VCaP (cell line): ENCODE measurements around the gene ANKUB1.

Source experiments
- H3K27ac ChIP-seq: fragments of 450-650 bp; 2 replicates; pipeline ENCODE4 v1.5.1; 2017
- TF ChIP-seq, protein P1 (sequence below): fragments of 450-650 bp; conservative IDR thresholded peaks from 2 replicates; pipeline ENCODE4 v1.5.1; 2017; ENCODE audit warnings: mild to moderate bottlenecking, moderate library complexity

Gene ANKUB1

DNA sequence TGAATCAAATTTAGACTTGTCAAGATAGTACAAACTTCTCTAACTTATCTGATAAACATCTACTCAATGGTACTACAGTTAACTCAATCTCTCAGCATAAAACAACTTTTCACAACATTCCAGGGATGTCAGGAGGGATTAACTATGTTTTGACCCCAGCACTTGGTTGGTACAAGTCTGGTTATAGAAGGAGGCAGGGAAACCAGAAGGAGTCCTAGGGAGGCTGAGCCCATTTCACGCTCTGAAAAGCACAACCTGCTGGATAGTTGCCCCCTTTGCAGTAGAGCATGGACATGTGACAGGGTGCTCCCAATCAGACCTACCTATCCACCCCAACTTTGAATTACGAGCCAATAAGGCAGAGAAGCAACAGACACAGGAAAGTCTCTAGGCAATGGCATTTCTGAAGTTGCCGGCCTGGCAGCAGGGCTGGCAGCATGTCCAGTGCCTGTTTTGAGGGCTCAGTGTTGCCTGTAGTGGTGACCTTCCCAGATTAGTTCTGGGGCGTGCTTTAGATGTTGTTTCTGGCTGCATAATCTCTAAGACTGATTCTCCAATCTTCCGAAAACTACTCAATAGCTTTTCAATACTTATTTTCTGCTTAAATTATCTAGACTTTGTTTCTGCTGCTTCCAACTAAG, 8.2 kb downstream of the ANKUB1 start:
- H3K27ac ChIP-seq, result no peak overlapping the region

DNA sequence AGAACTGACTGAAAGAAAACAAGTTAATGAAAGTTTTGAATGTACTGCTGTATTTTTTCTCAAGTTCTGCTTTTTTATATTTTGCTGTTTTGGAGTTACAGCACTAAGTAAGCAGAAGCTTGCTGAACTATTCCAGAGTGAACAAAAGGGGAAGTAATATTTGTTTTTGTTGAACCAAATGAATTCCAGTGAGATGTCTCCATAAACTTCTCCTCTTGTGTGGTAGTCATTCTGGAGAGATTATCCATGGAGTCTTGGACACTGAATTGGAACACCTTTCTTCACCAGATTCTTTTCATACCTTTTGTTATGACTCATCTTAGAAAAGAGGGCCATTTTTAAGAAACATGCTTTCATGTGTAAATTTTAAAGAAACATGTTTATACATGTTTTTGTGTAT, 8.8 kb downstream of the ANKUB1 start:
- TF ChIP-seq, protein P1, sequence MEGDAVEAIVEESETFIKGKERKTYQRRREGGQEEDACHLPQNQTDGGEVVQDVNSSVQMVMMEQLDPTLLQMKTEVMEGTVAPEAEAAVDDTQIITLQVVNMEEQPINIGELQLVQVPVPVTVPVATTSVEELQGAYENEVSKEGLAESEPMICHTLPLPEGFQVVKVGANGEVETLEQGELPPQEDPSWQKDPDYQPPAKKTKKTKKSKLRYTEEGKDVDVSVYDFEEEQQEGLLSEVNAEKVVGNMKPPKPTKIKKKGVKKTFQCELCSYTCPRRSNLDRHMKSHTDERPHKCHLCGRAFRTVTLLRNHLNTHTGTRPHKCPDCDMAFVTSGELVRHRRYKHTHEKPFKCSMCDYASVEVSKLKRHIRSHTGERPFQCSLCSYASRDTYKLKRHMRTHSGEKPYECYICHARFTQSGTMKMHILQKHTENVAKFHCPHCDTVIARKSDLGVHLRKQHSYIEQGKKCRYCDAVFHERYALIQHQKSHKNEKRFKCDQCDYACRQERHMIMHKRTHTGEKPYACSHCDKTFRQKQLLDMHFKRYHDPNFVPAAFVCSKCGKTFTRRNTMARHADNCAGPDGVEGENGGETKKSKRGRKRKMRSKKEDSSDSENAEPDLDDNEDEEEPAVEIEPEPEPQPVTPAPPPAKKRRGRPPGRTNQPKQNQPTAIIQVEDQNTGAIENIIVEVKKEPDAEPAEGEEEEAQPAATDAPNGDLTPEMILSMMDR, result no peak
- H3K27ac ChIP-seq, result no peak overlapping the region

More for the DNA sequence above, 8.2 kb downstream of the ANKUB1 start:
- TF ChIP-seq, protein P1, result no peak

DNA sequence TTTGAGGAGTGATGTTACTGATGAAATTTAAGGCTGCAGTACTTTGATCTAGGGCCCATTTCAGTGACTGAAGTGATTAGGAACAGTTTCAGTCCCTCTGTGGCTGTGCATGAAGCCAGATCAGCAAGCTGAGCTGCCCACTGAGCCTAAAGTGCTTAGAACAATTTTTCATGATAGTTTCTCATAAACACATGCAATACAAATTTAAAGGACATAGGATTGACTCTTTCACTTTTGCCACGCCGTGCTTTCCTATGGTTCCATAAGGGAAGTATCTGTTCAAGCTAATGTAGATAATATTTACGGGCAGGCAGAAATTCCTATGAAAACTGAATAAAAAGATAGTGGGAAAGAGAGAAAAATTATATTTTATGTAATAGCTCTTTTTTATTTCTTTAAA, 10.6 kb downstream of the ANKUB1 start:
- no peak overlapping the region for H3K27ac ChIP-seq
- TF ChIP-seq, protein P1, result no peak

DNA sequence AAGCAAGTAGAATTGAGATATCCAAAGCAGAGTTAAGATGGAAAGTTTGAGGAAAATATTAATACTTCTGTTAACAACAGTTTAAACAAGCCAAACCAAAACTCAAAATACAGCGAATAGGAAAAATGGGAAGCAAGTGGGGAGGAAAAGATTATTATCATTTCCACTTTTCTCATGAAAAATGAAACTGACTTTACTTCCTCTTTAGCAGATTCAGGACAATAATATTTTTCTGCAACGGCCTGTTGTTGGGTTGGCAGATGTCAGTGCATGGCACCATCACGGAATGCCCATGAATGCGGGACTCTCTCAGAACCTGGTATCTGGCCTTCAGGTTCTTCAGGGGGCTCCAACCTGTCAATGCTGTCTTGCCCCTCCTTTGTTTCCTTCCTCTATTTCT, 11.1 kb downstream of the ANKUB1 start:
- H3K27ac ChIP-seq, result no peak overlapping the region
- TF ChIP-seq, protein P1, result no peak

DNA sequence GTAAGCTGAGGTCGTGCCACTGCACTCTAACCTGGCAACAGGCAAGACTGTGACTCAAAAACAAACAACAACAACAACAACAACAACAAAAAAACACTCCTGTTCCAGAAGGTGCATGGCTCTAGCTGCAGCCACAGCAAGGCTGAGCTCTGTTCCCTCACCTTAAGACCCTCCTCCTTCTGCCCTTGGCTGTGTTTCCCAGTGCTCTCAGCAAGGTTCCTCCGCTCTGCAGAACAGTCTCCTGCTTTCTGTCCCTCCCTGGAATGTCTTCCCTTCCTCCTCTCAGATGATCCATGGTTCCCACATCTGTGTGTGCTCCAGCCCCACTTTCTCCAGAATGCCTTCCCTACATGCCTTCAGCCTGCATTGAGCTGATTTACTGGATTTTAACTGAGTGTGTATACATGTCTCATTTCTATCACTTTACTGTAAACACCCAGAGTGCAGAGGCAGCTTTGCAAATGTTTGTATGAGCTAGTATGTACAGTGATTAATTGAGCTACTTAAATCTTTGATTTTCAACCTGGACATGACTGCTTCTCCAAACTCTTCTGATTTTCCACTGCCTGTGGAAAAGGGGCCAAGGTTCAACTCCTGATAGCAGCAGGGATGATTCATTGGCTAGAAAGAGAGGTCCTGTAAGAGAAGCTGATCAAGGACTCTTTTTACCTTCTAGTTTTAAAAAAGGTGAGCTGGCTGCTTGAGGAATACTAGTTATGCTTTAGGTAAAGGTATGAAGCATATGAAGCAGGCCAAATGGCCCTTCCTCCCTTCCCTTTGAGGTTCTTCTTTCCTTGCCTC, 14.7 kb downstream of the ANKUB1 start:
- TF ChIP-seq, protein P1, result no peak
- no peak overlapping the region for H3K27ac ChIP-seq

DNA sequence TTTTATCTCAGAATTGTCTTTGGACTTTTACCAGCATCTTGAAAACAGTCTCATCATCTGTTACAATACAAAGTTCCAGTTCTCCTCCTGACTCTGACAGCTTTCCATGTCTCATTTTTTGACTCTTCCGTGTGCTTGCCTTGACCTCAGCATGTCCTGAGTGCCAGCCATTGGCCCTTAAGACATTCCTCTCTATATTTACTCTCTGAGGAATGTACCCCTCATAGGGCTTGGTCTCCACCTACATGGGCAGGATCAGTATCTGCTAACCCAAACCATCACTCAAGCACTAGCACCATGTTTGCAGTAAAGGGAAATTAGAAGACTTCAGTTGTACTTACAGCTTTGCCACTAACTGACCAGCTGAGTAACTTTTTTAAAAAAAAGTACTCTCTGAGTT, 16.2 kb downstream of the ANKUB1 start:
- TF ChIP-seq, protein P1, result no peak
- H3K27ac ChIP-seq, result no peak overlapping the region

DNA sequence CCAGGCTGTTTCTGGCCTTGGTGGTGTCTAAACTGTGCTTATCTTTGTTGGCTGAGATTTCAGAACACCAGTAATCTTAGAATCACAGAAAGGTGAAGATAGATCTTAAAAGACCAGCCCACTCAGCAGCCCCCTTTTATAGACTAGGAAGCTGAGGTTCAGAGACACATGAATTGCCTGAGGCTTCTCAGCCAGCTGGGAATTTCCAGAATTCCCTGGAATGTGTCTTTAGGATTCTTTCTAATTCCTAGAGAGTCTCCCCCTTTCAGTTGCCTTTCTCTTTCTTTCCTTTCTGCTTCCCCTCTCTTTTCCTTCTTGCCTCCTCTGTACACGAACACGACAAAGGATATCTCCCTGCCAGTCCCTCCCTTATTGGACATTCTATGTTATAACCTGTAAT, 19.5 kb downstream of the ANKUB1 start:
- TF ChIP-seq, protein P1, result no peak
- no peak overlapping the region for H3K27ac ChIP-seq
